GM21390 (cell line): ENCODE measurements around the gene TDRKH.

Source experiments
- ATAC-seq: cut with Tn5 transposase; IDR thresholded peaks from one replicate; pipeline ENCODE4 v1.9.1; 2021; ENCODE audit not compliant: unreplicated experiment

TDRKH gene

DNA sequence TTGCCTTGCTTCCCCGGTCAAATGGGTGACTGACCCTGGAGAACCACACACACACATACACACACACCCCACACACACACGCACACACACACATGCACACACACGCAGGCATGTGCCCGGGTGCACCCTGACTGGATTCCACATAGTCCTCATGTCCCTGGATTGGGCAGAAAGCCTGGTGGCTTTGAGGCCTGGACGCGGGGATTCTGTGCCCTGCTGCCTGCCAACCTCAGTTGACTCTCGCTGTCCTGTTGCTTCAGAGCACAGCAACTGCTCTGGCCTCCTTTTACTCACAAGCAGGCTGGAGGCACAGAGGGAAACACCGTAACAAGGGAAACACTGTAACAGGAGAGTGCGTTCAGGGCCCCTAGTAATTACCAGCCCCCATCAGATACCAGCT is 34.9 kb upstream of the TDRKH start:
- no peak for ATAC-seq

DNA sequence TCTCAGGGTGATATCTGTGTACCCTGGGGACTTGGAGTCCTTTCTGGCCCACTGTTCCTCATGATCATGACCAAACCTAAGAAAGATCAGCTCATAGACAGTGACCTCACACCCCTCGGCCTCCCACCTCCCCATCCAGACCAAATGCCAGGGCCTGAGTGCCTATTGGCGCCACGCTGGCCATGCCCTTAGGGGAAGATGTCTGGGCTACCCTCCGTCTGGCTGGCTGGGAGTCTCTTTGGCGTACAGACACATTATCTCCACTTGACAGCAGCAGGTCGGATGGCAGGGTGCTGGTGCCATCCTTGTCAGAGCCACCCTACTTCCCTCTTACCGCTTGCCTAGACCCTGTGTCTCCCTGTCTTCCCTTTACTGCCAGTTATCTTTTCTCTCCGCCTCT is 32.9 kb upstream of the TDRKH start:
- no peak for ATAC-seq

- ATAC-seq, result no peak
These were observed 32.1 kb upstream of the TDRKH start for GRCh38 chr1:151822404-151822803.

- ATAC-seq, result no peak
These were observed 30.6 kb upstream of the TDRKH start for GRCh38 chr1:151820940-151821339.

GRCh38 chr1:151819976-151820623 is 29.8 kb upstream of the TDRKH start:
- ATAC-seq, result no peak

- no peak for ATAC-seq
These were observed 29.0 kb upstream of the TDRKH start for GRCh38 chr1:151819227-151819835.

DNA sequence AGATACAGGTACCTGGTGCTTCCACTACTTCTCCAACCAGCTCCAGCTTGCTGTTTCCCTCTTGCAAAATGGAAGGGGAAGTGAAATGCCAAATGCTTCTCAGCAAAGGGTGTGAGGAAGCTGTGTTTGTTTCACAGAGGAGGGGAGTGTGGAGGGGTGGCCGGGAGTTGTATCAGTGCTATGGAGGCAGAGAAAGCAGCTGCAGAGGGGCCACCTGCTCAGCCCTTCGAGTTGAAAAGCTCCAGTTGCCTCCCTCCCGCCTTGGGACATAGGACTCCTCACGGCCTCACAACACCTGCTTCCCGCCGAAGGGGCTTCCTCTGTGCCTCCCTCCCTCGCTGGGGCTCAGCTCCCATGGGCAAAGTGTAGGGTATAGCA is 27.0 kb upstream of the TDRKH start:
- no peak for ATAC-seq

DNA sequence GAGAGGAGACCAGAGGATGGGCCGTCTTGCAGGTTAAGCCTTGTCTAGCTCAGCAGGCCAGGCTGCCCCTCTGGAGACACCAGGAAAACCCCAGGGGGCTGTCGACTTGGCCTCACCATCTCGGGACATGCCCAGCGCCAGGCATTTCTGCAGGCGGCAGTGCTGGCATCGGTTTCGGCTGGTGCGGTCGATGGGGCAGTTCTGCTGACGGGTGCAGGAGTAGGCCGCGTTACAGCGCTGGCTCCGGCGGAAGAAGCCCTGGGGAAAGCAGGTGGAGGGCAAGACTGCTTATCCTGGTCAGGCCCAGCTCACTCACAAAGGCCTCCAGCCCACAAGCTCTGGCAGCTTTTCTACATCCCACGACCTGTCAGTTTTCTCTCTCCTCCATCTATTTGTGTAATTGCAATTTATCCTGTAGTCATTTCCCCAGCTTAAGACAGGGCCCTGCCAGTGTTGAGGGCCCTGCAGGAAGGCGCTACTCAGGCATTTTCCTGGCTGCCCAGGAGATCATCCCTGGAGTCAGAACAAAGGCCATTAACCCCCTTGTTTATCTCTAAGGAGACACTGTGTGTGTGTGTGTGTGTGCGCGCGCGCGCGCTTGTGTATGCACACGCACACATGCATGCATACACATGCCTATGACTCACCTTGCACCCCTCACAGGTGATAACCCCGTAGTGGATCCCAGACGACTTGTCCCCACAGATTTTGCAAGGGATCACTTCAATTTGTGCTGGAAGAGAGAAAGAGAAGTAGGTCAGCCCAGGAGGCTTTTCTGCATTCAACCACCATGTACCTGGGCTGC is 26.4 kb upstream of the TDRKH start:
- no peak for ATAC-seq

GRCh38 chr1:151815716-151816327 is 25.5 kb upstream of the TDRKH start:
- no peak for ATAC-seq

DNA sequence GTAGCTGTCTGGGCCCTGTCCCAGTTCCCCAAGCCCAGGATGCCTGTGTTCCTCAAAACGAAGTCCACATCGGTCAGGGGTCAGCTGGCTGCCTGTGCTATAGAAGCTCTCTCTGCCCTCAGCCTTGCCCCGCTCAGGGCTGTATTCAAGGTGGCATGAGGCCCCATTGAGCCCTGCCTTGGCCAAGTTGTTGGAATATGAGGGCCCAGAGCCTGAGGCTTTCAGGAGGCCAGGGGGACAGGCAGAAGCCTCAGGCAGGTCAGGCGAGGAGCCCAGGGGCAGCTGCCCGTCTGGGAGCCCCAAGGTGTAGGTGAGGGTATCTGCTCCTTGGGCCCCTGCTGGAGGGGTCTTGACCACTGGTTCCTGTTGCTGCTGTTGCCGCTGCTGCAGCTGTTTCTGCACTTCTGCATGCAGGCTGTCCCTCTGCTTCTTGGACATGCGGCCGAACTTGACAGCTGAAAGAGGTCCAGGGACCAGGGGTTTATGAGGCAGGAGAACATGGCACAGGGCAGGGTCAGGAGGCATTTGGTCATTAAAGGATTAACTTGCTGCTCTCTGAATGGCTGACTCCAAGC is 24.8 kb upstream of the TDRKH start:
- ATAC-seq, result no peak

GRCh38 chr1:151814426-151814825 is 24.1 kb upstream of the TDRKH start:
- no peak for ATAC-seq

DNA sequence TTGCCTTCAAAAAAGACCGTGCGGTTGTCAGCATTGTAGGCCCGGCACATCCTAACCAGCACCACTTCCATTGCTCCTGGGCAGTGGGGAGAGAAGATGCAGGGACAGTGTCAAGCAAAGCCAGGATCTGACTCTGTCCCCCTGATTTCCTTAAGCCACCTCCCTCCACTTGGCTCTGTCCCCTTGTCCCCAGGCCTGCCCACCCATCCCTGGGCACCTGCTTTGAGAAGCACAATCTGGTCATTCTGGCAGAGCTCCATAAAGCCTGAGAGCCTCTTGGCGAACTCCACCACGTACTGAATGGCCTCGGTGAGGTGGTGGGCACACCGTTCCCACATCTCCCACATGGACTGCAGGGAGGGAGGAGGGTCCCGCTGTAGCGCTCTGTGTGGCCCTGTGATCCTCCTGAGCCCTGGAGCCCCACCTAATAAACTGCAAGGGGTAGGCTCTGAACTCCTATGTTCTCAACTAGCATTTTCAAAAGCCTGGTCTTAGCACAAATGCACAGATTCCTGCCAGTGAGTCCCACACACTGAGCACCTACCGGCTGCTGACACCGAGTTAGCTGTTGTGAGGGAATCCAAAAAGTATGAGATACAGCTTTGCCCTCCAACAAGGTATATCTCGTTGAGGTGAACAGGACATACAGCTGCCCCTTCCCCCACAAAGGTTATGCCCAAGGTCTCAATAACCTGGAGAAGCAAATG is 23.1 kb upstream of the TDRKH start:
- ATAC-seq, result no peak

- no peak for ATAC-seq
These were observed 20.9 kb upstream of the TDRKH start for GRCh38 chr1:151811181-151811580.

- ATAC-seq, result no peak
These were observed 19.8 kb upstream of the TDRKH start for GRCh38 chr1:151809985-151810556.

- ATAC-seq, result no peak
These were observed 19.1 kb upstream of the TDRKH start for GRCh38 chr1:151809290-151809984.

DNA sequence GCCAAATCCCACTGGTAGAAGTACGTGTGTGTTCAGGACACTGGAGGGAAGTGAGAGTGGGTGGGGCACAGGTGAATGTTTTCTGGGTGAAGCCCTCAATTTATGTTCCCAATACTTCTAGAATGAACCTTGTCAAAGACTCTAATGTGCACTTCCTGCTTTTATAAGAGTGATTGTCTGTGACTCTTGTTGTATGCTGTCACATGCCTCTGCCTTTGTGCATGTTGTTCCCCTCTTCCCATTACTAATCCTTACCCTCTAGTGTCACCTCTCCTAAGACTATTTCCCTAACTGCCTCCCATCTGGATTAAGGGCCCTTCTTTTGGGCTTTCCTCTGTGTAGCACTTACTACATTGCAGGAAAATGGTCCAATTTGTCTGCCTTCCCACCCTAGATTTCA is 17.5 kb upstream of the TDRKH start:
- ATAC-seq, result no peak

DNA sequence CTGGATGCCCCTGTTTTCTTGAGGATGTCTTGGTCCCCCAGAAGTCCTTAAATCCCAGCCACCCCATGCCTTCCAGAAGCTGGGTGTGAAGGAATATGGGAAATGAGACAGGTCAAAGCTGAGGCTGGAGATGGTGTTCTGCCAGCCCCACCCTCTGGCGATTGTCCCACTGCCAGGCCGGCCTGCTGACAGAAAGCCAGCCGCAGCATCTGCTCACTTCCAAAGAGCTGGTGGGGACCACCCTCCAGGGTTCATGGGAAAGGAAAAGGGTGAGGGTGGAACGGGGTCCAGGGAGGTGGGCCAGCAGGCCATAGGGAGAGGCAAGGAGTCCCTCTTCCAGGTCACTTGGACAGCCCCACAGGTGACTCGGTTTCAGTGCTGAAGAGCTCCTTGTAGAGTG is 16.8 kb upstream of the TDRKH start:
- no peak for ATAC-seq

DNA sequence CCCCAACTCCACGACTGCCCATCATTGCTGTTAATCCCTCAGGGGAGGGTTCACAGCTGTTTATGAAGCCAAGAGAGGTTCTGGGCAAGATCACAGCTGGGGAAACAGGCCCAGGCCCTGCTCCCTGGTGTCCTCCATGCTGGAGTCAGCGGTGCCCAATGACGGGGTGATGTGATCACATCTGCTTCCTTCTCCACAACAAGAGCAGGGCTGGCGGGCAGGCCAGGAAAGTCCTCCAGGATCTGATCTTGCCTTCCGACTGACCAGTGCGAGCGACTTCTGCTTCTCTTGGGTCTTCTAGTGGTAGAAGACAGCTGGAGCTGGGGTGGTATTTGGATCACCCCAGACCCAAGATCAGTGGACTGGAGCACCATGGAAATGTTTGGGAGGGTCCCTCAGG is 15.9 kb upstream of the TDRKH start:
- ATAC-seq, result no peak

DNA sequence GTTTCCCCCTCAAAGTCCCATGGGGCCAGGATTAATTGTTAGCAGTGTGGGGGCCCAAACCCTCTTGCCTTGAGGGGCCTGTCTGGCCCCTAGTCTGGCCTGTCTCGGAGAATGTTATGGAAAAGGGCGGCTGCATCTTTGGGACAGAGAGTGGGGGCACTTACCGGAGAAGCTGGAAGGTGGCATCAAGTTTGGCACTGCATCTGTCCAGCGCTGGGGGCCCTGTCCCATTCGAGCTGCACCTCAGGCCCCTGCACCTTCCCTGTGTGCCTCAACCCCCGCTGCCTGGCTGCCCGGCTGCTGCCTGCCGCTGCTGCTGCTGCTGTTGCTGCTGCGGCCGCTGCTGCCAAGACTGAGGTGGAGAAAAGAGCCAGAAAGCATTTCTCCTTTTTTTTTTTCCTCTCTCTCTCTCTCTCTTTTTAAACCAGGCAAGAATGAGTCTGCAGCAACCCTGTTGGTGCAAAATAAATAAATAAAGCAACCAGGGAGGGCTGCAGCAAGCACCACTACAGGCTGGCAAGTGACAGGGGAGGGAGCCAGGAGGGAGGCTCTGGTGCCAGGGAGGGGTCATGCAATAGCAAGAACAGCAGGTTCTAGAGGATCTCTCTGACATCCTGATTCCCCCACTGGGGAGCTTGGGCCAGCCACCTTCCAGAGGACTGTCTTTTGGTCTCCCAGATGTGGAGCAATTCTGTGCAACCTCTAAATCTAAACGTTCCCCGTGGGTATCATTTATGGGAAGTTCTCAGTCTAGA is 14.9 kb upstream of the TDRKH start, which contains the start of gene LINGO4:
Gene LINGO4, minus strand, starts transcription at position 354 of the 755 bp plus-strand sequence. CDS start 2,715 bp downstream, outside the sequence.
- ATAC-seq, result no peak
